ENCODE measurements around the gene GLRA1.

The GLRA1 gene

GRCh38 chr5:151775025-151775606 lies 149.5 kb downstream of the GLRA1 start:
- DNase-seq (ENCODE audit: low read depth, low spot score) = no peak

- DNase-seq (ENCODE audit: low read depth, low spot score) = peak; percentile 19
Observed at GRCh38 chr5:151773951-151774350, 150.7 kb downstream of the GLRA1 start.

GRCh38 chr5:151772846-151773561 lies 151.6 kb downstream of the GLRA1 start:
- DNase-seq (ENCODE audit: low read depth, low spot score) = peak; percentile 54
